Measurements from ENCODE around the gene RAPGEF3. TPM values are rescaled to one million over a fixed set of nuclear protein-coding genes. Genes with fewer than 3 reads are reported as not detected.

The RAPGEF3 gene
- total RNA-seq, 1 donor from 2014 or later: 0.58 TPM

- H3K4me3 Mint-ChIP-seq: no peak overlapping the region
- H3K27me3 Mint-ChIP-seq (ENCODE audit: insufficient read depth, low read depth): peaks cover 2% of the 10 kb centered on the region
- H3K9me3 ChIP-seq (ENCODE audit: low read depth): no peaks in the 10 kb centered on the region
- no peak overlapping the region for H3K27ac ChIP-seq
- peak overlapping the region; percentile 11 for H3K27ac Mint-ChIP-seq
- DNase-seq (ENCODE audit: low spot score): no peak
- no peak overlapping the region for H3K9ac ChIP-seq
- no peak overlapping the region for H3K4me2 ChIP-seq
- TF ChIP-seq EZH2 (IDR thresholded peaks at IDR 0.05): no peak
- TF ChIP-seq EZH2phosphoT487 (IDR thresholded peaks at IDR 0.05): no peak
- no peak for TF ChIP-seq CTCF (IDR thresholded peaks at IDR 0.05)
- peaks cover 76% of the 10 kb centered on the region for H3K4me1 Mint-ChIP-seq
- peaks cover 3% of the 10 kb centered on the region for H3K36me3 Mint-ChIP-seq
- no peaks in the 10 kb centered on the region for H3K27me3 ChIP-seq
- no peak overlapping the region for H3K4me3 ChIP-seq
- no peaks in the 10 kb centered on the region for H3K36me3 ChIP-seq
- no peaks in the 10 kb centered on the region for H3F3A ChIP-seq (ENCODE audit: low read depth)
- H2AFZ ChIP-seq (replicated peaks): no peak overlapping the region
- H3K9me3 Mint-ChIP-seq: no peaks in the 10 kb centered on the region
- peaks cover 22% of the 10 kb centered on the region for H4K20me1 ChIP-seq (ENCODE audit: low read depth)
- peaks cover 29% of the 10 kb centered on the region for H3K4me1 ChIP-seq
- peaks cover 51% of the 10 kb centered on the region for H3K79me2 ChIP-seq (ENCODE audit: low read depth)
These were observed 46.7 kb upstream of the RAPGEF3 start for GRCh38 chr12:47805417-47805816.

GRCh38 chr12:47804171-47804570 lies 45.5 kb upstream of the RAPGEF3 start:
- H3K27me3 Mint-ChIP-seq (ENCODE audit: insufficient read depth, low read depth): peaks cover 2% of the 10 kb centered on the region
- Histone ChIP-seq H3K79me2 (ENCODE audit: low read depth) (peaks cover 40% of the 10 kb centered on the region), H3K9me3 (ENCODE audit: low read depth) (no peaks in the 10 kb centered on the region), H3K4me3 (no peak overlapping the region), H3F3A (ENCODE audit: low read depth) (no peaks in the 10 kb centered on the region), H3K9ac (no peak overlapping the region), H3K27me3 (no peaks in the 10 kb centered on the region), H3K4me2 (no peak overlapping the region), H3K36me3 (no peaks in the 10 kb centered on the region), H3K4me1 (peaks cover 36% of the 10 kb centered on the region), H2AFZ (replicated peaks) (no peak overlapping the region), H4K20me1 (ENCODE audit: low read depth) (peaks cover 26% of the 10 kb centered on the region), H3K27ac (no peak overlapping the region)
- no peak overlapping the region for H3K27ac Mint-ChIP-seq
- no peak for DNase-seq (ENCODE audit: low spot score)
- TF ChIP-seq EZH2 (IDR thresholded peaks at IDR 0.05) (no peak), EZH2phosphoT487 (IDR thresholded peaks at IDR 0.05) (no peak)
- no peaks in the 10 kb centered on the region for H3K9me3 Mint-ChIP-seq
- peaks cover 3% of the 10 kb centered on the region for H3K36me3 Mint-ChIP-seq
- peaks cover 72% of the 10 kb centered on the region for H3K4me1 Mint-ChIP-seq
- H3K4me3 Mint-ChIP-seq: no peak overlapping the region

GRCh38 chr12:47803191-47803875 lies 44.7 kb upstream of the RAPGEF3 start:
- Mint-ChIP-seq H3K9me3 (no peaks in the 10 kb centered on the region), H3K4me1 (peaks cover 67% of the 10 kb centered on the region), H3K4me3 (no peak overlapping the region), H3K27ac (no peak overlapping the region), H3K36me3 (peaks cover 3% of the 10 kb centered on the region), H3K27me3 (ENCODE audit: insufficient read depth, low read depth) (no peaks in the 10 kb centered on the region)
- Histone ChIP-seq H3K9ac (no peak overlapping the region), H2AFZ (replicated peaks) (no peak overlapping the region), H3K27ac (no peak overlapping the region), H3K27me3 (no peaks in the 10 kb centered on the region), H3F3A (ENCODE audit: low read depth) (peaks cover 5% of the 10 kb centered on the region), H4K20me1 (ENCODE audit: low read depth) (peaks cover 19% of the 10 kb centered on the region), H3K4me1 (peaks cover 40% of the 10 kb centered on the region), H3K79me2 (ENCODE audit: low read depth) (peaks cover 32% of the 10 kb centered on the region), H3K4me2 (no peak overlapping the region), H3K4me3 (no peak overlapping the region), H3K9me3 (ENCODE audit: low read depth) (no peaks in the 10 kb centered on the region), H3K36me3 (no peaks in the 10 kb centered on the region)
- DNase-seq (ENCODE audit: low spot score): no peak
- TF ChIP-seq EZH2phosphoT487 (IDR thresholded peaks at IDR 0.05): no peak
- TF ChIP-seq EZH2 (IDR thresholded peaks at IDR 0.05): no peak
- no peak for TF ChIP-seq CTCF (IDR thresholded peaks at IDR 0.05)

- Histone ChIP-seq H3K4me2 (no peak overlapping the region), H3F3A (ENCODE audit: low read depth) (peaks cover 5% of the 10 kb centered on the region), H3K9ac (no peak overlapping the region), H3K27me3 (no peaks in the 10 kb centered on the region), H3K4me1 (peaks cover 32% of the 10 kb centered on the region), H3K36me3 (no peaks in the 10 kb centered on the region), H3K4me3 (no peak overlapping the region), H2AFZ (replicated peaks) (no peak overlapping the region), H4K20me1 (ENCODE audit: low read depth) (peaks cover 13% of the 10 kb centered on the region), H3K27ac (no peak overlapping the region), H3K79me2 (ENCODE audit: low read depth) (peaks cover 22% of the 10 kb centered on the region), H3K9me3 (ENCODE audit: low read depth) (no peaks in the 10 kb centered on the region)
- peaks cover 3% of the 10 kb centered on the region for H3K36me3 Mint-ChIP-seq
- H3K27ac Mint-ChIP-seq: peak overlapping the region; percentile 63
- H3K4me1 Mint-ChIP-seq: peaks cover 59% of the 10 kb centered on the region
- DNase-seq (ENCODE audit: low spot score): peak; percentile 46
- TF ChIP-seq CTCF (IDR thresholded peaks at IDR 0.05) (peak; percentile 50), EZH2phosphoT487 (IDR thresholded peaks at IDR 0.05) (no peak), EZH2 (IDR thresholded peaks at IDR 0.05) (no peak)
- no peaks in the 10 kb centered on the region for H3K9me3 Mint-ChIP-seq
- H3K27me3 Mint-ChIP-seq (ENCODE audit: insufficient read depth, low read depth): no peaks in the 10 kb centered on the region
- H3K4me3 Mint-ChIP-seq: no peak overlapping the region
These were observed 43.6 kb upstream of the RAPGEF3 start for GRCh38 chr12:47802312-47802711.
